DMS153 (cell line): Measurements from ENCODE around the gene MIB2.

Experiments
- DNase-seq: peaks from one replicate; lab custom pipeline; 2025; lab: John Stamatoyannopoulos, UW

MIB2 gene

DNA sequence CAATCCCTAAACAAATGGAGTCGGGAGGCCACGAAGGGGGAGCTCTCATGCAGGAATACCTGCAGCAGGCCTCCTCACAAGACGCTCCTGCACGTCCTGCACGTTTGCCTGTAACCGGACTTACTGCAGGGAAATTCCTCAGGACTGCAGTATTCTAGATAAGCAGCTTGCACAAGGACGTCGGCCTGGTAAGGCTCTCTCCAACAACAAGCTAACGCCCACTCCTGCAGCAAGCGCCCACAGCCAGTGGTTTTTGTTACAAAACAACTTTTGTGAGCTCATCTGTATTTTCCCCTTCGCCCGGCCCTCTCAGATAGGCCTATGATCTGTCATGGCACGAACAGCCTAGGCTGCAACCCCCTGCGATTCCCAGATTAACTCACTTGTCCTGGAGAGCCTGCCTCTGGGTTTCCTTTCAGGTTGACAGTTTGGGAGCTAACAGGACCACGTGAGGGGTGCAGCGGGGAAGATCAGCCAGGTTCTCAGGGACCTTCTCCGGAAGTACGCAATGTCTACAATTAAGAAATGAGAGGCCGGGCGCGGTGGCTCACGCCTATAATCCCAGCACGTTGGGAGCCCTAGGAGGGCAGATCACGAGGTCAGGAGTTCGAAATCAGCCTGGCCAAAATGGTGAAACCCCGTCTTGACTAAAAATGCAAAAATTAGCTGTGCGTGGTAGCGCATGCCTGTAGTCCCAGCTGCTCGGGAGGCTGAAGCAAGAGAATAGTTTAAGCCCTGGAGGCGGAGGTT is 921 bp upstream of the MIB2 start:
- no peak for DNase-seq

DNA sequence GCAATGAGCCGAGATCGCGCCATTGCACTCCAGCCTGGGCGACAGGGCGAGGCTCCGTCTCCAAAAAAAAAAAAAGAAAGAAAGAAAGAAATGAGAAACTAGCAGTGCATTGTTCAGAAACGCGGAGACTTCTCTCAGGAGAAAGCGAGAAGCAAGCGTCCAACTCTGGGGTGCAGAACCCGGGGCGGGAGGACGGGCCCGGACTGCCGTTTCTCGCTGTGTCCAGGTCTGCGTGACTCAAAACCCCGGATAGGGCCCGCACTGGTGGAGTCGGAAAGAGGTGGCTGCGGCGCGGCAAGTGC is 395 bp upstream of the MIB2 start:
- DNase-seq = no peak

DNA sequence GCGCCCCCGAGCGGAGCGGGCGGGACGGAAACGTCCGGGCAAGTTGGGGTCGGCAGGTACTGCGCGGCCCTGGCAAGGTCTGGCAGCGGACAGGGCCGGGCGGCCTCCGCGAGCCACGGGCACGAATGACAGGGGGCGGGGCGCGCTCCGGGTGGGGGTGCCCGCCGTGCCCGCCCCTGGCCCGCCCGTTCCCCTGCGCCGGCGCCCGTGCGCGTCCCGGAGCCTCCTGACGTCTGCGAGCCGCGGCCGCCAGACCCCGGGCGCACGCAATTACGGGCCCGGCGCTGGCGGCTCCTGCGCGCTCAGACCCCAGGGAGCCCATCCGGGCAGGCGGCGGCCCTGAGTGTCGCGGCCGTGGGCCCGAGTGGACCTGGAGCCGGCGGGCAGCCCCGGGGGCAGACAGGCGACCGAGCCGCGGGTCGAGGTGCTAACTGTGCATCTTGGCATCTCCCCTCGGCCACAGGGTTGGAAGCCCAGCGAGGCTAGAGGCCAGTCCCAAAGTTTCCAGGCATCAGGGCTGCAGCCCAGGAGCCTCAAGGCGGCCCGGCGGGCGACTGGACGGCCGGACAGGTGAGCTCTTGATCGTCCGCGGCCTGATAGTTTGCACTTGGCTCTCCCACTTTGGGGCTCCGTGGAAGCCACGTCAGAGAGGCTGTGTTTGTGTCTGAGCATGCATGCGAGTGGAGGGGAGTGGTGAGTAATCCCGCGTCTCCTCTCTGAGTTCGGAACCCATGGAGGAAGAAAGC is 918 bp downstream of the MIB2 start:
- DNase-seq = no peak

DNA sequence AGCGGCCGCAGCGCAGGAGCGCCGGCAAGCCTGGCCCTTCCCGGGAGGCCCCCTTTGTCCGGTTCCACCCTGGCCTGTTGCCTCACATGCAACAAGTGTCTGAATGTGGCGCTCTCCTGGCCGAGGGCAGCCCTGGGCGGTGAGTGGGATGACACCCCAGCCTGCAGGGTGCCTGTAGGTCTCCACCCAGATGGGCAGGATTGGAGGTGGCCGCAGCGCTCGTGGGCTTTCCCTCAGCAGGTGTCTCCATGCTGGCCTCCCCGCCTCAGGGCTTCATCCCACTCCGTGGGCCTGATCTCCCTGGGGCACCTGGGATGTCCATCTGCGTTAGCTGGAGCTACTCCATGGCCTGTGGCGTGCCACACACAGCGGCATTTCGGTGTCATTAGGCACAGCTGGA is 1.5 kb downstream of the MIB2 start:
- DNase-seq = no peak

DNA sequence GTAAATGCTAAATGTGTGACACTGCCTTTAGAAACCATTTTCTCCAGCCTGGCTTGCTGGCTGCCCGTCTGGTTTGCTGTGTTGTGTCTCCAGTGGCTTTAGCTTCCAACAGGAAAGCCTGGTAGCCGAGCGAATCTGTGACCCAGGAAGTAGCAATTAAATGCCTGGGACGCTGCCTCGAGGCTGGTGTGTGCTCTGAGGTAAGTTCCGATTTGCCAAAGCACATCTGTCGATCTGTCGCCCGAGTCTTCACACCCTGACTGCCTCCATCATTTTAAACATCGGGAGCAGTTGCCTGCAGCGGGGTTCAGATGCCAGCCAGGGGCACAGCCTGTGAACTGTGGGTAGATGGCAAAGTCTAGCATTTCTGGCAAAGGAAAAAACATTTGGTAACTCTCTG is 2.2 kb downstream of the MIB2 start:
- DNase-seq = no peak

DNA sequence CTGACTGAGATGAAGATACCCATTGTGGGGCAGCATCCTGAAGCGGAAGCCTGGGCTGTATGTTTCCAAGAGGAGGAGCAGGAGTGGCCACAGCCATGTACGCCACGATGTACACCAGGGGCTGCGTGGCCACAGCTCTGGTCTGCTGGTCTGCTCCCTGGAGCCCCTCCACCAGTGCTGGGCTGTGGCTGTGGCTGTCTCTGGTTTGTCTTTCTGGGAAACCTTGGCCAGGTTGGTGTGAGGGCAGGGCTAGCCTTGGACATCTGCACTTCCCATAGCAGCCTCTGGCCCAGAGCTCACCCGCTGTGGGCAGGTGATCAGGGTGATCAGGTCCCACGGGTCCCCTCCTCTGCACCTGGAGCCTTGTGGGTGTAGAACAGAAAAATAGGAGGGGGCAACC is 2.6 kb downstream of the MIB2 start:
- no peak for DNase-seq

DNA sequence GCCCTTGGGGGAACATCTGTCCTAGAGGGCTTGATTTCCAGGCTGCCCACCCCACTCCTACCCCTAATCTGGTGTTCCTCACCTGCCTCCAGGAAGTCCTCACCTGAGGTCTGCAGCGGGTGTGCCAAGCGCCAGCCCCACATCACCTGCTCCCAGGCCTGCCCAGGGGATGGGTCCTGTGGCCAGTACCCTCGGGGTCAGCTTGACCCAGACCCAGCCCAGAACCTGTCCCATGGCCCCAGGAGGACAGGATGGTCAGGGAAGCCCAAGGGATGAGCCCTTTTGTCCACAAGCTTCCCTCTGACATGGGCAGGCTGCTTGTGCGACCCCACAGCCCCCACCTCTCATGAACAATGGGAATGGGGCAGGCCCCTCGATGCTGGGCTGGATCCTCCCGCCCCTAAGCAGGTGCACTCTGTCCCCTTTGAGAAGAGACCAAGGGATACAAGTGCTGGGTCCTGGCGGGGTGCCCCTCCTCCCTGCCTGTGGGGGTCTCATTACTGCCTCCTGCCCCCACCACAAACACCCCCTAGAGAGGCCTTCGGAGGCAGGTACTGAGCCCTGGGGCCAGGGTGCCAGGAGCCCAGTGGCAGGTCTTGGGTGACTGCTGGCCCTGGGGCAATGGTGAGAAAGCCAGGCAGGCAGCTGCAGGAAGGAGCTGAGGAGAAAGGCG is 3.2 kb downstream of the MIB2 start:
- DNase-seq = no peak

DNA sequence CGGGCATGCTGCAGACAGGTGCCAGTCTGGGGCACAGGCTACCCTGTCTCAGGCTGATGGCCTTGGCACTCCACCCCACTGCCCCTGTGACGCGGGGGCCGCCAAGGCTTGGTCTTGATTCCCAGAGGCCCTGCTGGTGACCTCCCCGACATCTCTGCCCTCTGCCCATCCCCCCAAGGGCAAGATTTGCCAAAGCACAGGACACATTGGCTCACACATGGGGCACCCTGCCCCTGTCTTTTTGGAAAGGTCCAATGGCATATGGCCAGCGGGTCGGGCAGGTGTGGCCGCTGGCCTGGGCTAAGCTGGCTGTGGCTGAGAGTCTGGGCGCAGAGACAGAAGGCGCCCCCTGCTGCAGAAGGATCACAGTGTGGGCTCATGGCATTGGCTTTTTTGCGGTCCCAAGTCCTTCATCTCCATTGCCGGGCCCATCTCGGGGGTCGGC is 4.6 kb downstream of the MIB2 start:
- no peak for DNase-seq

DNA sequence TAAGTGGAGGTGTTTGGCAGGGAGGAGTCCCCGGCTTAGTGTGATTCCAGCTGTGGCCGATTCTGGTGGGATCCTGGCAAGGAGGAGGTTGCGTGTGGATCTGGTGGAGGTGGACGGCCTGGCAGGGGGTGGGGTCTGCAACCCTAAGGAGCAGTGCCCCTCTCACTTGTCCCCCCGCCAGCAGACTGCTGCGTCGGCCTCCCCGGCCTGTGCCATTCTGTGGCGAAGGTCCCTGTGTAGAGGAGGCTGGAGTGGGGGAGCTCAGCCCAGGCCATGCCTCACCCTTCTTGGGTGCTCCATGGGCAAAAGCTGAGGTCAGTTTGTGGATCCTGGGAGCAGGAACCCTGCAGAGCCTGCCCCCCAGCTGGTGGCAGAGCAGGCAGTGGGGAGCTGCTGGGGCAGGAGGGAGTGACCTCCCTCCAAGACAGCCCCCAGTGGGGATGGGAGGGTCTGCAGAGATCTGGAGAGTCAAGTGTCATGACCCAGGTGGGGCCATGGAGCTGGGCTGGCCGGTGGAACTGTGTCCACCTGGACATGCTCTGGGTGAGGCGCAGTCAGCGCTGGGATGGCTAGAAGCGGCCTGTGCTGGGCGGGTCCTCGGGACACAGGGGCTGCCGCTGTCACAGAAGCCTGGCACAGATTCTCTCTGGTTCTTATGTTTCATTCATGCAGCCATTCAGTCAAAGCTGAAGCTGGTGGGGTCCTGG is 5.3 kb downstream of the MIB2 start:
- DNase-seq = no peak

DNA sequence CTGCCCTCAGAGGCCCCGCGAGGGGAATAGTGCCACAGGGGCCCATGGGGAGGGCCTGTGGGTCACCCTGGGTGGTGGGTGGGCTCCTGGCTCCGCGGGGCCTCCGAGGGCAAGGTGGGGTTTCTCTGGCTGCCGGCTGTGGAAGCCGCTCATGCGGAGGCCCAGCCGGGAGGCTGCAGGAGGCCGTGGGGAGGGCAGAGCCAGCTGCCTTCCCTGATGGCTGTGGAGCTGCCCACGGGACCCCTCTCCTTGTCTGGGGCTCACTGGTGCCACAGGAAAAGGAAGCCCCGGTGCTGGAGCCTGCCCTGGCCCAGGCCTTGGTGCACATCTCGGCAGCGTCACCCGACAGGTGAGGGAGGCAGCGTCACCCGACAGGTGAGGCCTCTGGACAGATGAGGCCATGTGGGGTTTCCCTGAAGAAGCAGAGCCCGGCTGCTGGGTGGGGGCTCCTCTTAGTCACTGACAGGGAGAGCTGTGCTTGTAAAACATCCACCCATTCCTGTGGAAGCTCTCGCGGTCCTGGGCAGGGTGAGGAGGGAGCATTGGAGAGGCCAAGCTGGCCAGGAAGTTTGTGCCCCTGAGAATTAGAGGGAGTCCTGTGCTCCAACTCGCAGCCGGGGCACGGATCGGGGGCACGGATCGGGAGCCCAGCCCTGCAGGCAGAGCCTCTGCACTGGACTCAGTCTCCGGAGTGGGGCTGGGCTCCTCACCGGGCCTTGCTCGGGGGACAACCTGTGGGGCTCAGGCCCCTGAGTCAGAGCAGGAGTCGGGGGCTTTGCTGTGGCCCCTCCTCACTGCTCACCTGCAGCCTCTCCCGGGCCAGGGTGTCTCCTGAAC is 6.1 kb downstream of the MIB2 start:
- DNase-seq = no peak

DNA sequence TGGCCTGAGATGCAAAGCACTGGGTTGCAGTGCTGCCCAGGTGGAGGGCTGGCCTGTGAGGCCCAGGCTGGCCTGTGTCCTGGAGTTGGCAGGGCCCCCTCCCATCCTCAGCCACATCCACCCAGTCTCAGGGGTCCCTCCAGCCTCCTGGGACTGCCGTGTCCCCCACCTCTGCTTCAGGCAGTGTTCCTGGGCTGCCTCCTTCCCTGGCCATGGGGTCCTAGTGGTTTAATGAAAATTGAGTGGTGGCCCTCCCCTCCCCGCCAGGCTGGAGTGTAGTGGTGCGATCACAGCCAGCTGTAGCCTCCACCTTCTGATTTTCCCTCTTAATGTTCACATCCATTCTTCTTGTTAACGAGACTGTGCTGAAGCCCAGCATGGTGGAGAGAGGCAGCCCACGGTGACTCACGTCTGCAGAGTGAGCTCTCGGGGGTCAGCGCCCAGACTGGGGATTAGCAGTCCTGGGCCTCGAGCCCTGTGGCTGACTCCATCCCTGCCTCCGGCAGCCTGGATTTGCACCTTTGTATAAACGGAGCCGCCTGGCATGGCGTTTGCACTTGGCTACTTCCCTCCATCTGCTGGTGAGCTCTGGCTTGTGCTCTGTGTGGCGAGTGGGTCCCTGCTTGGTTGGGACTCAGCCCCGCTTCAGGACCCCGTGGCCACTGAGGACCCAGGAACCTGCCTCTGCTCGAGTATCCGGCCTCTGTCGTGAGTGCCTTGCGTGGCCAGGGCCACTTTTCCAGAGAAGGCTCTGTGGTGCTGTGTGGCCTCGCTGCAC is 6.9 kb downstream of the MIB2 start:
- DNase-seq = no peak

DNA sequence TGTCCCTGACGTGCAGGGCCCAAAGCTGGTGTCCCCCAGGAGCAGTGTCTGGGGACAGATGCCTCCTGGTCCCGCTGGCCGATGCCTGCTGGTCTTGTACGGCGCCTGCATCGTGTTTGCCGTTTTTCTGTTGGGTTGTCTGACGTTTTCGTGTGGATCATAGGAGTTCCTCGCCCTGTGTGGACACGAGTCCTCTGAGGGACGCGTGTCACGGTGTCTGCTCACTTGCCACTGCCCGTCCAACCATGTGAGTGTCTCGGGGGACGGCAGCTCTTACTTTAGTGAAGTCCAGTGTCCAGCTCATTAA is 7.4 kb downstream of the MIB2 start:
- no peak for DNase-seq

DNA sequence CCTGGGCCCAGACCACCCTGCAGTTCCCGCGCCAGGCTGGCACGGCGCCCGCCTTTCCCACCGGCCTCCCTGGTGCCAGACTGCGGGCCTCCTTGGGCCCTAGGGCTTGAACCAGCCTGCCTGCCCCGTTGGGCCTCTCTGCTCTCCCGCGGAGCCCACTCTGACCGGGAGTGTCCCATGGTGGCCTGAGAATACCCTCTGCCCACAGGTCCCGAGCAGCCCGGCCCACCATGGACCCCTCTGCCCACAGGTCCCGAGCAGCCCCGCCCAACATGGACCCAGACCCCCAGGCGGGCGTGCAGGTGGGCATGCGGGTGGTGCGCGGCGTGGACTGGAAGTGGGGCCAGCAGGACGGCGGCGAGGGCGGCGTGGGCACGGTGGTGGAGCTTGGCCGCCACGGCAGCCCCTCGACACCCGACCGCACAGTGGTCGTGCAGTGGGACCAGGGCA is 7.9 kb downstream of the MIB2 start:
- no peak for DNase-seq

DNA sequence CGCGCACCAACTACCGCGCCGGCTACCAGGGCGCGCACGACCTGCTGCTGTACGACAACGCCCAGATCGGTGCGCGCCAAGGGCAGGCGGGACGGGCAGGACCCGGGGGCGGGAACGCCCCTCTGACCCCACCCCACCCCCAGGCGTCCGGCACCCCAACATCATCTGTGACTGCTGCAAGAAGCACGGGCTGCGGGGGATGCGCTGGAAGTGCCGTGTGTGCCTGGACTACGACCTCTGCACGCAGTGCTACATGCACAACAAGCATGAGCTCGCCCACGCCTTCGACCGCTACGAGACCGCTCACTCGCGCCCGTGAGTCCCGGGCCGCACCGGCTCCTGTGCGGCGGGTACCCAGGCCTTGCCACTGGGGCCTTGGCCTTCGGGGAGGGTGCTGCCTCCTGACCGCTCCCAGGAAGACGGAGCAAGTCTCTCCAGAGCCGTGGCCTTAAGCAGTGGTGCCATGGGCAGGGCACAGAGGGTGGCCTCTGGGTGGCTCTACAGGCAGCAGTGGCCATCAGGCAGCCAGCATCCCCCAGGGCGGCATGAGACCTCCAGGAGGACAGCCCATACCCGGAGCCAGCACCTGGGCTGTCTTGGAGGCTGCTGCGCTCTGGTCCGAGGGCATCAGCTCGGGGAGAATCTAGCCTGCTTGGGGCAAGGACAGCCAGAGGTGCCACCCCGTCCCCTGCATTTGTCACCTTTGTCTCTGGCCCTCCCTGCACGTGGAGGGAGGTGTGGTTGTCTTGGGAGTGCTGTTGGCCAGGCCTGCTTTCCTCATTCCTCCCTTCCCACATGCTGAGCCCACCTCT is 8.5 kb downstream of the MIB2 start:
- no peak for DNase-seq

DNA sequence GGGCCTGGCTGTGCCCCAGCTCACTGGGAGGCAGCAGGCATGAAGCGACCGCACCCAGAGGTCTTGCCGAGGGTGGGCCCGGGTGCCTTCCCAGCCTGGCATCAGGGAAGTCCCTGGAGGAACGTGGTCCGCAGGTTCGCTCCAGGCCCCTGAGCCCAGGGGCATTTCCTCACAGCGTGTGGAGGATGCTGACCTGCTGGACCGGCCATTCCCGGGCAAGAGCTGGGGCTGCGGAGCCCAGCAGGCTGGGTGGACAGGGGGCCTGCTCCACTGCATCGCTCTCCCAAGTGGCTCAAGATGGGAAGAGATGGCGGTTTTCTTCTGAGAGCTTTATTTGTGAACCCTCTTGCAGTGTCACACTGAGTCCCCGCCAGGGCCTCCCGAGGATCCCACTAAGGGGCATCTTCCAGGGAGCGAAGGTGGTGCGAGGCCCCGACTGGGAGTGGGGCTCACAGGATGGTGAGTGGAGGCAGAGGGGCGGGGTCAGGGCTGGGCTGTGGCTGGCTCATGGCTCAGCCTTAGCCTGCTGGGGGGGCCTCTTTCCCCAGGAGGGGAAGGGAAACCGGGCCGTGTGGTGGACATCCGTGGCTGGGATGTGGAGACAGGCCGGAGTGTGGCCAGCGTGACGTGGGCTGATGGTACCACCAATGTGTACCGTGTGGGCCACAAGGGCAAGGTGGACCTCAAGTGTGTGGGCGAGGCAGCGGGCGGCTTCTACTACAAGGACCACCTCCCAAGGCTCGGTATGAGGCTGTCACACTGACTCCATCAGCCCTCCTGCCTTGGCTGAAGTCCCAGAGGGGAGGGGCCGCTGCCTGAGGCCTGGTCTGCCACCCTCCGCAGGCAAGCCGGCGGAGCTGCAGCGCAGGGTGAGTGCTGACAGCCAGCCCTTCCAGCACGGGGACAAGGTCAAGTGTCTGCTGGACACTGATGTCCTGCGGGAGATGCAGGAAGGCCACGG is 9.4 kb downstream of the MIB2 start:
- DNase-seq = no peak

DNA sequence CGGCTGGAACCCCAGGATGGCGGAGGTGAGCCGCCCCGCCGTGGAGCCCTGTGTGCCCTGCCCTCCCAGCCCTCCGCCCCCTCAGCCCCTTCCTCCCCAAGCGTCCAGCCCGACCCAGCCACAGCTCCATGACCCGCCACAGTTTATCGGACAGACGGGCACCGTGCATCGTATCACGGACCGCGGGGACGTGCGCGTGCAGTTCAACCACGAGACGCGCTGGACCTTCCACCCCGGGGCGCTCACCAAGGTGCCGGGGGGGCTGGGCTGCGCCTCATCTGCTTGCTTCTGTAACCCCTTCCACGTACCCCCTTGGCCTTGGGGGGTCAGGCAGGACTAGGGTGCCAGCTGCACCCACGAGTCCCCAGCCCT is 10.1 kb downstream of the MIB2 start:
- no peak for DNase-seq

DNA sequence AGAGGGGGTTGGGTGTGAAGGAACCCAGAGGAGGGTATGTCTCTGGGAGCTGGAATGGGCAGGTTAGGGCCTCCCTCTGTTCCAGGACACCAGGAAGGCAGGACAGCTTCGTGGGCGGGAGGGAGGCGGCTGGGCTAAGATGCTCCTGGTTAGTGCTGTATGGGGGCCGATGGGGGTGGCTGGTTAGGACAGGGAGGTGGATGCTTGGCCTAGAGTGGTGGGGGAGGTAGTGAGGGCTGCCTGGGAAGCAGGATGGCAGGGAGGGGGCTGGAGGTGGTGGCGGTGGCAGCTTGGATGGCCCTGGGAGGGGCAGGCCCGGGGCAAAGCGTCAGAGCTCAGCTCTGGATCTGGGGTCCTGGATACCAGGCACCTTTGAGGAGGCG is 10.5 kb downstream of the MIB2 start:
- no peak for DNase-seq

DNA sequence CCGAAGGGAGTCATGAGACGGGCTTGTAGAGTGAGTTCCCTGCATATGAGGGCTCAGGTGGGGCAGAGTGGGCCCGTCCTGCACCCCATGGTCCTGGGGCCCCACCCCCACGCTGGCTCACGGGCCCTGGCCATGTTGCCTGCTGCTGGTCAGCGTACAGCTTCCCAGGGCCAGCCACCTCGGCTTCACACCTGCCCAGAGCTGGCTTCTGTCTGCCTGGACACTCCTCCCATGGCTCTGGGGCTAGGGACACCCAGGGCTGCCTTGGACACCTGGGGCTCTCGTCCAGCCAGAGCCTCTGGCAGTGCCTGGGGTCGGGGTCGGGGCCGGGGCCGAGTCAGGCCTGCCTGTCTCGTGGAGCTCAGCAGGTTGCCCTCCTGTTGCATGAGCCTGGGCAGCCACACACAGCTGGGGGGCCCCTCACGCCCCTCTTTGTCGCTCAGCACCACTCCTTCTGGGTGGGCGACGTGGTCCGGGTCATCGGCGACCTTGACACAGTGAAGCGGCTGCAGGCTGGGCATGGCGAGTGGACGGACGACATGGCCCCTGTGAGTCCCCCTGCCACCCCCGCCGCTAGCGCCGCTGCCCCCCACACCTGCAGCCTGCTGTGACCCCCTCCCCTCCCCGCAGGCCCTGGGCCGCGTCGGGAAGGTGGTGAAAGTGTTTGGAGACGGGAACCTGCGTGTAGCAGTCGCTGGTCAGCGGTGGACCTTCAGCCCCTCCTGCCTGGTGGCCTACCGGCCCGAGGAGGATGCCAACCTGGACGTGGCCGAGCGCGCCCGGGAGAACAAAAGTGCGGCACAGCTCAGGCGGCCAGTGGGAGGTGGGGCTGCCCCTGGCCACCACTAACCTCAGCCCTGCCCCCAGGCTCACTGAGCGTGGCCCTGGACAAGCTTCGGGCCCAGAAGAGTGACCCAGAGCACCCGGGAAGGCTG is 11.2 kb downstream of the MIB2 start:
- no peak for DNase-seq
